Measurements from ENCODE around the gene EBP.
"Not testable (repeated sequence)": the region's sequence is repeated elsewhere in the genome, so short reads cannot be mapped to it uniquely, and the experiment has no call there.

Gene EBP

GRCh38 chrX:48496660-48497059, 24.9 kb upstream of the EBP start:
- FAIRE-seq, result no peak

DNA sequence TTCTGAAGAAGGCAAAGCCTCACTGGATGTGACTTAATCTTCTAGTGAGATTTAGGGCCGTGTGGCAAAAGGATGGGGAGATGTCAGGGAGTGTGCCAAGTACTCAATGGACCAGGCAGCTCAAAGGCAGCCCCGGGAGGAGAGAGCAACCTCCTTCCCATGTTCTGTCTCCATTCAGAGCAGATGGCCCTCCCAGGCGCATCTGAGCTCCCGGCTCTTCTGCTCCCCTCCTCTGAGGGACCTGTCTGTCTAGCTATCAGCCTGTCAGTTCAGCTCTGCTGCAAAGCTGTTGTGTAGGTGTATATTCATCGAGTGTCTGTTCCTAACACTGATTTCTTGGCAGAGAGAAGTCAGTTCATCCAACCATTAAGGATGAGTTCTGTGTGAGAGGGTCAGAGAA, 23.7 kb upstream of the EBP start:
- no peak for FAIRE-seq

DNA sequence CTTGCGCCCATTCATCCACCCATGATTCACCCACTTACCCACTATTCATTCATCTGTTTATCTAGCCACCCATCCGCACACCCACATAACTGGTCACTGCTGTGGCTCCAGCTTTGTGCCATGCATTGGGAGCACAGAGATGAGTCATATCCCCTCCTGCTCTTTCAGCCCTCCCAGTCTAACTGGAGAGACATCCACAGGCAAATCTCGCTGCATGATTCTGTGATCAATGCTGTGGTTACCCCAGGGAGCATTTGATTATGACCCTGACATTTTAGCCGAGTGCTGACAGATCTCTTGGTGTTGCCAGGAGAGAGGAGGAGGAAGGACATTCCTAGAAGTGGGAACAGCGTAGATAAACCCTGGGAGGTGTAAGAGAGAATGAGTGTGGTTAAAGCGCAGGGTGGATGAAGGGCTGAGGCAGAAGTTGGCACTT, 23.2 kb upstream of the EBP start:
- FAIRE-seq, result no peak

- FAIRE-seq, result no peak
Observed at GRCh38 chrX:48504261-48504660, 17.3 kb upstream of the EBP start.

DNA sequence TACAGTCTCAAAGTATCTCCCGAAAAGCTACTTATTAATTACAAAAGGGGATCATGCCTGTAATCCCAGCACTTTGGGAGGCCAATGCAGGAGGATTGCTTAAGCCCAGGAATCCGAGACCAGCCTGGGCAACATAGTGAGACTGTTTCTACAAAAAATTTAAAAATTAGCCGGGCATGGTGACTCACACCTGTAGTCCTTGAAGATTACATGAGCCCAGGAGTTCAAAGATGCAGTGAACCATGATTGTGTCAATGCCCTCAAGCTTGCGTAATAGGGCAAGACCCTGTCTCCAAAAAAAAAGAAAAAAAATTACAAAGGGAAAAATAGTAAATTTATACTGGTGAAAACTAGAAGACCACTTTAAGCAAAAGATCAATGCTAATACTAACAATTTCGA, 16.1 kb upstream of the EBP start:
- FAIRE-seq, result no peak

DNA sequence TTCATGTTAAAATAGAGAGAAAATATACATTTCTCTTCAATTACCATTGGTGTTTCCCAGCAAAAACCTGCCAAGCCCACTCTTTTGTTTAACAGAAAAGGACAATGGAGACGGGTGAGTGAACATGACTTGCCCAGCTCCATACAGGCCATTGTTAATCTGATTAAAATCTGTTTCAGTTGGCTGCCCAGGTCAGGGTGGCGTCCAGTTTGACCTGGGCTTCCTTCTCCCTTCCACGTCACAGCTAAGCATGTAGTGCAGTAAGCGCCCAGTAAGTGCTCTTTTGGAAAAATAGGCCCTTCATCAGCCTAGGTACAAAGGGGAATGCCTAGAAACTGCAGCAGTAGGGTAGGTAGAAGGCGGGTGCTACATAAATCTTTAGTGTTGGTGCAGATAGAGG, 14.4 kb upstream of the EBP start:
- no peak for FAIRE-seq

- FAIRE-seq, result no peak
Observed at GRCh38 chrX:48508400-48509244, 13.0 kb upstream of the EBP start, which contains the start of gene PORCN. Gene PORCN (plus strand): TSS chrX:48508992. CDS start chrX:48509821, 829 bp downstream.

- FAIRE-seq, result no peak
Observed at GRCh38 chrX:48509245-48509590, 12.4 kb upstream of the EBP start.

DNA sequence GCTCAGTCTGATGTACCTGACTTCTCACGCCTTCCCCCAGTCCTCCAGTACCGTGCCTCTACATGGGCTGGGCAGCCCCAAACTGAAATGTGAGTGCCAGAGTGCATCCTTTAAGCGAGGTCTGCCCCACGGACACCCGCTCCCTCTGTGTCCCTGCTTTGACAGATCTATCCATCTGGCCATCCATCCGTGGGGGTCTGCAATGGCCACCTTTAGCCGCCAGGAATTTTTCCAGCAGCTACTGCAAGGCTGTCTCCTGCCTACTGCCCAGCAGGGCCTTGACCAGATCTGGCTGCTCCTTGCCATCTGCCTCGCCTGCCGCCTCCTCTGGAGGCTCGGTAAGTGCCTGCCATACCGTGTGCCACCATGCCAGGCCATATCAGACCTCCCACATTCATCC, 12.0 kb upstream of the EBP start:
- no peak for FAIRE-seq

- no peak for FAIRE-seq
Observed at GRCh38 chrX:48511560-48511959, 10.0 kb upstream of the EBP start.

GRCh38 chrX:48512371-48512935, 9.2 kb upstream of the EBP start:
- FAIRE-seq, result no peak

DNA sequence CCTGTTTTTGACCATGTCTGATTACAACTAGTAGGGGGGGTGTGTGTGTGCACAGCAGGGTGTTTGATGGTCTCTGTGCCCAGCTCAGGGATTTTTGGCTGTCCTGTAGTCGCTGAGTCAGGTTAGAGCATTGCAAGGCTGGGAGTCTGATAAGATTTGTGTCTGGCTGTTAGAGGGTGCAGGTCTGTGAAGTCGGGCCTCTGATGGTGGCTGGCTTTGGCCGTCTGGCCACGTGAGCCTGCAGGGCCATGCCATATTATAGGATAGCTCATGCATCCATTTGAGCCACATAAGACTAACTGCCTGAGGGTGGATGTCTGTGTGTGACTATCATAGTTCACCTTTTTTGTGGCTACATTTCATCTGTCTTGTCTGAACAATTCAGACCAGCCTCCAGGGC, 7.9 kb upstream of the EBP start:
- no peak for FAIRE-seq

DNA sequence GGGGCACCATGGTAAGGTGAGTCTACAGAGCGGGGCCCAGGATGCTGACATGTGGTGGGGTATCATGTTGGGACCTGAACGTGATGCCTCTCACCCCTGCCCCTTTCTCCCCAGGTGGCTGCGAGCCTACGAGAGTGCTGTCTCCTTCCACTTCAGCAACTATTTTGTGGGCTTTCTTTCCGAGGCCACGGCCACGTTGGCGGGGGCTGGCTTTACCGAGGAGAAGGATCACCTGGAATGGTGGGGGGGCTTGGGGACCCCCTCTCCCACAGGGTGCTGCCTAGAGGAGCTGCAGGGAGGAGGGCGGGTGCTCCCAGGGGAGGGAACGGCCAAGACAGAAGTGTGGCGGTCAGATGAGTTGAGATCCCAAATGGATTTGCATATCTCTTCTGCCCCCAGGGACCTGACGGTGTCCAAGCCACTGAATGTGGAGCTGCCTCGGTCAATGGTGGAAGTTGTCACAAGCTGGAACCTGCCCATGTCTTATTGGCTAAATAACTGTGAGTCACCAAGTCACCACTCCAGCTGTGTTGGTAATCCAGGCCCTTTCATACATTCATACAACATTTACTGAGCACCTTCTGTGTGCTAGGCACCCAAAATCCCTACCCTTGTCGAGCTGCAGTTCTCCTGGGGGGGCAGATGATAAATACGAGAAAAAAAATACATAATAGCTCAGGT, 7.3 kb upstream of the EBP start:
- FAIRE-seq, result no peak

GRCh38 chrX:48514868-48515460, 6.6 kb upstream of the EBP start:
- FAIRE-seq, result no peak

- no peak for FAIRE-seq
Observed at GRCh38 chrX:48515842-48516241, 5.8 kb upstream of the EBP start.

GRCh38 chrX:48516285-48516684, 5.3 kb upstream of the EBP start:
- FAIRE-seq, result no peak

DNA sequence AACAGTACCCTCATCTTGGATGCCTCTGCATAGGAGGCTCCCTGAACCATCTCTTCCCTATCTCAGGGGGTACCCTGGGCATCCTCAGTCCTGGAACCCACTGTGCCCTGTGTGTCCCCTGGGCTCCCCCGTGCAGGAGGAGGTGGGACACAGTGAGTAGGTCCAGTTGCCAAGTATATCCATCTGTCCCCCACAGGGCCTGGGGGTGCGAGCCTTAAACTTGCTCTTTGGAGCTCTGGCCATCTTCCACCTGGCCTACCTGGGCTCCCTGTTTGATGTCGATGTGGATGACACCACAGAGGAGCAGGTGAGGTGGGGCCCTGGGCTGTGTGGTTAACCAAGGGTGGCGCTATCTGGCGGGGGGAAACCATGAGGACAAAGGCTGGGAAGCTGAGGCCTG, 4.6 kb upstream of the EBP start:
- no peak for FAIRE-seq

DNA sequence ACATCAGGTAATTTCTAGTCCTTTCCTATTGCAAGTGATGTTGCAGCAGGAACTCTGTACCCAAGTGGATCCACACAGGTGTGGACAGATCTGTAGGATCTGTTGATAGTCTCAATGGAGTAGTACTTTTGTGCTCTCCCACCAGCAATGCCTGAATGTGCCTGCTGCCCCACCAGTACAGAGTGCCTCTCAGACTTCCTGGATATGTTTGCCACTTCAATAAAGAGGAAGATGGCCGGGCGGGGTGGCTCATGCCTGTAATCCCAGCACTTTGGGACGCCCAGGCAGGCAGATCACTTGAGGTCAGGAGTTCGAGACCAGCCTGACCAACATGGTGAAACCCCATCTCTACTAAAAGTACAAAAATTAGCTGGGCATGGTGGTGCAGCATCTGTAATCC, 2.1 kb upstream of the EBP start:
- not testable (repeated sequence) for FAIRE-seq

DNA sequence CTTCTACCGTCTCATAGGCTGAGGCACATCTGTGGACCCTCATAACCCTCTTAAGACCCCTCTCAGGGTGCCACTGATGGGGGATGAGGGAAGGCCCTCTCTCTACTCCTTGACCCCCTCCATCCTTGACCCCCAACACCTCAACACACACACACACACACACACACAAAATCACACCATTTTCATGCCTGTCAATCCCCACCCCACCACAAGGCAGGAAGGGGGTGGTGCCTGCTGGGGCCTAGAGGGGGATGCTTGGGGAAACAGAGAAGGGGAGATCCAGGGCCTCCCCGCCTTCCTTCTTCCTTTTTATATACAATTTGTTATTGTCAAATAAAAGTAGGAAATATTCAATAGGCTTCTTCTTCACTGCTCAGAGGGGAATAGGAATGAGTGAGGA, 1.2 kb upstream of the EBP start:
- FAIRE-seq, result no peak

- no peak for FAIRE-seq
Observed at GRCh38 chrX:48520976-48521352, 644 bp upstream of the EBP start.

- no peak for FAIRE-seq
Observed at GRCh38 chrX:48522291-48522690, 683 bp downstream of the EBP start.

DNA sequence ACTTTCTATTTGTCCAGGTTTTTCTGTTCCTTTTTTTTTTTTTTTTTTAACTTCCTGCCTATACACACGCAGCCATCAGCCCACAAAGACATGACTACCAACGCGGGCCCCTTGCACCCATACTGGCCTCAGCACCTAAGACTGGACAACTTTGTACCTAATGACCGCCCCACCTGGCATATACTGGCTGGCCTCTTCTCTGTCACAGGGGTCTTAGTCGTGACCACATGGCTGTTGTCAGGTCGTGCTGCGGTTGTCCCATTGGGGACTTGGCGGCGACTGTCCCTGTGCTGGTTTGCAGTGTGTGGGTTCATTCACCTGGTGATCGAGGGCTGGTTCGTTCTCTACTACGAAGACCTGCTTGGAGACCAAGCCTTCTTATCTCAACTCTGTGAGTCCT, 2.1 kb downstream of the EBP start:
- FAIRE-seq, result no peak

GRCh38 chrX:48525853-48526252, 4.2 kb downstream of the EBP start:
- FAIRE-seq, result not testable (repeated sequence)

GRCh38 chrX:48530736-48531135, 9.1 kb downstream of the EBP start:
- no peak for FAIRE-seq

All from G401.6 (cell line).